DMS153 (cell line): ENCODE measurements around the gene EHMT2.
"Not testable (repeated sequence)": the region's sequence is repeated elsewhere in the genome, so short reads cannot be mapped to it uniquely, and the experiment has no call there.

ENCODE experiments used
- DNase-seq: peaks from one replicate; lab custom pipeline; 2025; lab: John Stamatoyannopoulos, UW

The EHMT2 gene

DNA sequence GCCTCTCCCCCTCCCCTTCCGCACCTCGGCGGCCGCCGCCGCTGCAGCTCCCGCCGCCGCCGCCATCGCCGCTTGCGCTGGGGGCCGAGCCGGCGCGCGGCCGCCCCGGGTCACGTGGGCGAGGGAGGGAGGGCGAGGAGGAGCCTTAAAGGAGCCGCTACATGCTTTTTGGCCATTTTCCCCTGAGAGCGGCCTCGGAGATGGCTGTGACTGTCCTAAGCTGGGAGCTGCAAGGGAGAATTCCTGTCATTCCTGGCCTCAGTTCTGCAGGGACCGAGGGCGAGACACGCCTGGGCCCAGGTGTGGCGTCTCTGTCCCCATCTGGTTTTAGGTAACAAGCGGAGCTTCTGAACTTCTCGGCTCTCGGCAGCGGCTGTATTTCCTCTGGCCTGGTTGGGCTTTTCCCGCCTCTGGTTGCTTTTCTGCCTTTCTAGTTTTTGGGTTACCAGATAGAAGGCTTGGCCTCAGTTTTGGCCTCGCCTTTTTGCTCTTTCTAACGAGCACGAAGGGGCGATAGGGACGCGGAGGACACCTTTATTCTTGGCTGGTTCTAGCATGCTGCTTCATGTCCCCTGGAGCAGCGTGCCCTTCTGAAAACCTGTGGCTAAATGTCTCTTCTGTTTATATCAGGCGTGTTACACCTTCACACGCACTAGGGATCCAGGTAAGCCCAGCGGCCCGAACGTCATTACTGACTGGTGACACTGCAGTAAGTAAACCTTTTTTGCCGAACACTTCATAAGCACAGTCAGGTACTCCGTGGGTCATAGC lies at the start of gene EHMT2:
EHMT2 (minus strand) TSS at position 87 of the 771 bp plus-strand sequence; CDS start at position 66, 21 bp downstream.
- DNase-seq: peak; percentile 38

DNA sequence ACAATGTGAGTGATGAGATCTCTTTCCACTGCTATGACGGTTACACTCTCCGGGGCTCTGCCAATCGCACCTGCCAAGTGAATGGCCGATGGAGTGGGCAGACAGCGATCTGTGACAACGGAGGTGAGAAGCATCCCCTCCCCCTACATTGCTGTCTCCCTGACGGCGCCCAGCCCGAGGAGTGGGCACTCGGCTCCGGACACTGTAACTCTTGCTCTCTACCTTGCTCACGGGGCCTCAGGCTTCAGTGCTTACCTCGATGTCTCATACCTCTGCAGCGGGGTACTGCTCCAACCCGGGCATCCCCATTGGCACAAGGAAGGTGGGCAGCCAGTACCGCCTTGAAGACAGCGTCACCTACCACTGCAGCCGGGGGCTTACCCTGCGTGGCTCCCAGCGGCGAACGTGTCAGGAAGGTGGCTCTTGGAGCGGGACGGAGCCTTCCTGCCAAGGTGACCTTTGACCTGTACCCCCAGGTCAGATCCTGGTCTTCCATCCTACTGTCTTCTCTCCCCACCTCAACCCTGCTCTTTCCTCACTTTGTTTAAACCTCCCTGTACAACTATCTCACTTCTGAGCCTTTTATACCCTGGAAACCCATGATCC lies 49.7 kb upstream of the EHMT2 start:
- DNase-seq: no peak

GRCh38 chr6:31946370-31946885 lies 48.9 kb upstream of the EHMT2 start:
- no peak for DNase-seq

- DNase-seq: no peak
Measured at GRCh38 chr6:31945507-31946369, 48.2 kb upstream of the EHMT2 start, which contains the start of gene CFB. Gene CFB (plus strand): TSS chr6:31946095. CDS start chr6:31946222, 127 bp downstream.

- DNase-seq: no peak
Measured at GRCh38 chr6:31945154-31945506, 47.6 kb upstream of the EHMT2 start.

- DNase-seq: no peak
Measured at GRCh38 chr6:31943742-31944141, 46.2 kb upstream of the EHMT2 start.

GRCh38 chr6:31940256-31940664 lies 42.8 kb upstream of the EHMT2 start:
- DNase-seq: no peak

- no peak for DNase-seq
Measured at GRCh38 chr6:31935823-31936222, 38.3 kb upstream of the EHMT2 start.

DNA sequence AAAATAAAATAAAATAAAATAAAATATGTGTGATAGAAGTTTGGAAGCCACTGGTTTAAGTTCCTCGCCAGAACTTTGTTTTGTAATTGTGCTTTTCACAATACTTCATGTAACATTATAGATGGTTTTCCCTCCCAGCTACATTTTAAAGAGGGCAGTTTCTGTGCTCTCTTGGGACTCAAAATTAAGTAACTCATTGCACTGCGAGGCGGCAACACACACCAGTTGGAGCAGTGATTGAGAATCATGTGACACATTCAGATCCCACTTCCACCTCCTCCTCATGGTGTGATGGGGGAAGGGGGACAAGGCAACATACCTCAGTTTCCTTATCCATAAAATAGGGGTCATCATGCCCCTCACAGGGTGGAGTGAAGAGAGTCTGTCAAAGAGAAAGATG lies 37.5 kb upstream of the EHMT2 start:
- no peak for DNase-seq

DNA sequence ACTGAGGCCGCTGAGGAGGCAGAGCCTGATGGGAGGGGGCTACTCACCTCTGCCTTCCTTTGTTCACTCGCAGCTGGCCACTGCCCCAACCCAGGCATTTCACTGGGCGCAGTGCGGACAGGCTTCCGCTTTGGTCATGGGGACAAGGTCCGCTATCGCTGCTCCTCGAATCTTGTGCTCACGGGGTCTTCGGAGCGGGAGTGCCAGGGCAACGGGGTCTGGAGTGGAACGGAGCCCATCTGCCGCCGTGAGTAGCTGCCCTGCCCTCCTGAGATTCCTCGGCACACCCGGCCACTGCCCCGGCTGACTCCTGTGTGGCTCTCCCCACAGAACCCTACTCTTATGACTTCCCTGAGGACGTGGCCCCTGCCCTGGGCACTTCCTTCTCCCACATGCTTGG lies 36.0 kb upstream of the EHMT2 start:
- no peak for DNase-seq

GRCh38 chr6:31932137-31932536 lies 34.6 kb upstream of the EHMT2 start:
- DNase-seq: not testable (repeated sequence)

DNA sequence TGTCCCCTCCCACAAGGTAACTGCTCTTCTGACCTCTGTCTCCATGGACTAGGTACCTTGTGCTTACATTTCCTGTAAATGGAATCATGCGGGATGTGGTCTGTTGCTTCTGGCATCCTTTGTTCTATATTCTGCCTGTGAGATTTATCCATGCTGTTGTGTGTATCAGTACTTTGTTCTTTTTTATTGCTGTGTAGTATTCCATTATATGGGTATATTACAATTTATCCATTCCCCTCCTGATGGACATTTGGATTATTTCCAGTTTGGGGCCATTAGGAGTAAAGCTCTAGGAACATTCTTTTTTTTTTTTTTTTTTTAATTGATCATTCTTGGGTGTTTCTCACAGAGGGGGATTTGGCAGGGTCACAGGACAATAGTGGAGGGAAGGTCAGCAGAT lies 33.5 kb upstream of the EHMT2 start:
- DNase-seq: no peak

DNA sequence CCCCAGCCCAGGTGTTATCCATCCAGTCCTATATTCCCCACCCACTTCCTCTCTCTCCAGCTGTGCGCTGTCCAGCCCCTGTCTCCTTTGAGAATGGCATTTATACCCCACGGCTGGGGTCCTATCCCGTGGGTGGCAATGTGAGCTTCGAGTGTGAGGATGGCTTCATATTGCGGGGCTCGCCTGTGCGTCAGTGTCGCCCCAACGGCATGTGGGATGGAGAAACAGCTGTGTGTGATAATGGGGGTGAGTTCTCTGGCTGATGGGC lies 31.1 kb upstream of the EHMT2 start:
- DNase-seq: no peak

- no peak for DNase-seq
Measured at GRCh38 chr6:31927863-31928671, 30.6 kb upstream of the EHMT2 start.

GRCh38 chr6:31927242-31927862 lies 29.9 kb upstream of the EHMT2 start, which contains the start of gene C2:
Gene C2 (plus strand): TSS chr6:31927717. CDS start chr6:31927753, 36 bp downstream.
- DNase-seq: no peak

GRCh38 chr6:31922942-31923341 lies 25.4 kb upstream of the EHMT2 start:
- DNase-seq: no peak

DNA sequence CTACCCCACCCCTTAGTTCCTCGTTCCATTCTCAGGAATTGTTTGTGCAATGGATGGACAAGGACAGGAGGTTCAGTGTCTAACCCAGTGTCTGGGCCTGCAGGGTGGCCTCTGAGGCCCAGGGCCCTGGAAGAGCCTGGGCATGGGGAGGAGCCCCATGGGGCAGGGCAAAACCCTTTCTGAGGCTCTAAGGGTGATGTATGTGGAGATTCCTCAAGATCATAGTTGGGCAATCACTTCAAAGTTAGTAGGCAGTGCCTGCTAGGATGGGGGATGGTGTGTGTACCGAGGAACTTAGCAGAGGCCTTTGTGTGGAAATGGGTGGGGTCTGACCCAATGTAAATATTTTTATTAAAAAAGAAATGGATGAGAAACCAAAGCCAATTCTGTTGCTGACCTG lies 23.3 kb upstream of the EHMT2 start:
- DNase-seq: no peak

DNA sequence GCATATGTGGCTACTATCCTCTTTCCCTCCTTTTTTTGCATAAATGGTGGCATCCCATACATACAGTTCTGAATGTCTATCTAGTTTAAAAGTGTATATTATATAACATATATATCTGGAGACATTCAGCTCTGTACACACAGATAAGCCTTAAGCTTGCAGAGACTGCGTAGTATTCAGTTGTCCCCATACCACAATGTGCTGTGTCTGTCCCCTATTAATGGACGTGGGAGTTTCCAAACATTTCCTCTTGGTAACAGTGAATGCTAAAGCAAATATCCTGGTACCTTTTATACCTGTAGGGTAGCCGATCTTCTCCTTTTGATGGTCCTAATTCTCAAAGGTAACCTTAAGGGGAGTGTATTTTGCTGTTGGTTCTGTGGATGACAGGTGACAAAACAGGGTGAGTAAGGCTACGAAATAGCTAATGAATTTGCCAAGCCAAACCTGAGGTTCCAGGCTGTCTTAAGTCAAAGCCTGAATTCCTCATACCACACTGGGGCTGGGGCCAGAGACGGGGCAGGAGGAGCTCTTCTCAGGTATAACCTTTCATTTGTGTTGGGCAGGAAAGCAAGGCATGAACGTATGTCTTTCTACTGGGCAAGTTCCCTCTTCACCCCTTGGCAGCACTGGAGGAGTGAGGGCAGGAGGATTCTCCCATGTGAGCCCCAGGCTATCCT lies 22.3 kb upstream of the EHMT2 start:
- DNase-seq: no peak

DNA sequence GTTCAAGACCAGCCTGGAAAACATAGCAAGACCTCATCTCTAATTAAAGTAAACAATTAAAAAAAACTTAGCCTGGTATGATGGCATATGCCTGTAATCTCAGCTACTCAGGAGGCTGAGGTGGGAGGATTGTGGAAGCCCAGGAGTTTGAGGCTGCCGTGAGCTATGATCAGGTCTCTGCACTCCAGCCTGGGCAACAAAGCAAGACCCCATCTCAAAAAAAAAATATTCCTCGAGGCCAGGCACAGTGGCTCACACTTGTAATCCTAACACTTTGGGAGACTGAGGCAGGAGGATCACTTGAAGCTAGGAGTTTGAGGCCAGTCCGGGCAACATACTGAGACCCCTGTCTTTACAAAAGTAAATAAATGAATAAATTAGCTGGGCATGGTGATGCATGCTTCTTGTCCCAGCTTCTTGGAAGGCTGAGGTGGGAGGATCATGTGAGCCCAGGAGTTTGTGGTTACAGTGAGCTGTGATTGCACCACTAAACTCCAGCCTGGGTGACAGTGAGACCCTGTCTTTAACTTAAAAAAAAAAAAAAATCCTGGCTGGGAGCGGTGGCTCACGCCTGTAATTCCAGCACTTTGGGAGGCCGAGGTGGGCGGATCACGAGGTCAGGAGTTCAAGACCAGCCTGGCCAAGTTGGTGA lies 20.7 kb upstream of the EHMT2 start:
- DNase-seq: no peak

- DNase-seq: no peak
Measured at GRCh38 chr6:31915756-31916155, 18.3 kb upstream of the EHMT2 start.
